ENCODE data around the gene PDE2A. TPM values are rescaled to one million over a fixed set of nuclear protein-coding genes. Genes with fewer than 3 reads are reported as not detected.

The PDE2A gene
- total RNA-seq (2022; extraction: Qiagen RNA extraction; ENCODE audit: low read depth) = 1.4 to 2.2 TPM (median 1.6 TPM) in 5 replicates

DNA sequence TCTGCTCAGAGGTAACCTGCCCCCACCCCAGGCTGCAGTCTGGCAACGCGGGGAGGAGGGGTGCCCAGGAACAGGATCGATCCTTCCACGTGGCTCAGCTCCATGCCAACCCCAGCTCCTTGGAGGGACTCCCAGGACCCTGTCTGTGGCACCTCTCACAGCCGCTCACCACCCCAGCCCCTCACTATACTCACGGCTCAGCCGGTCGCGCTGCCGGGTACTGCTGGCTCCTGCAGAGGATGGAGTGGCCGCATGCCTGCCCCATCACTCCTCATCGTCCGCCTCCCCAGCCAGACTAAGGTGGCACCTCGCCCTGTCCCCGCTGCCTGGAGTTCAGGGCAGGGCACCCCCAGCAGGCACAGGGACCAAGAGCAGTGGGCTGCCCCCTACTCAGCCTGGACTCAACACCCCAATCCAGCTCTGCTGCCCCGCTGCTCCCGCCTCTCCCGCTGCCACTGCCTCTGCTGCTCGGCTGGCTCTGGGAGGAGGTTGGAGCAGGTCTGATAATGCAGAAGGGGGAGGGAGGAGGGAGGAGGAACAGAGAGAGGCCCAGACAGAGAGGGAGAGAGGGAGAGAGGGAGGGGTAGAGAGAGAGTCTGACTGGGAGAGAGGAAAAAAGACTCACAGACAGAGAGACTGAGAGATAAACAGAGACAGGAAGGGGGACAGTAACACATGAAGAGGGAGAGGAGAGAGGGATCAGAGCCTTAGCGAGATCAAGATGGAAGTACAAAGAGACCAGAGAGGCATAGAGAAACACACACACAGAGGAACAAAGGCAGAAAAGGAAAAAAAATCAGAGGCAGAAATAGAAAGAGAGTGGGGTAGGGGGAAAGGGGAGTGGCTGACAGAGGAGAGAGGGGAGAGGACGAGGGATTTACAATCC lies at the start of gene PDE2A:
TSS of gene PDE2A (minus strand) at position 480 of the 886 bp plus-strand sequence. CDS start at position 265, 215 bp downstream.

Other genes starting within 250 kb of the PDE2A start
- 12.8 to 19.2 TPM (median 17.5 TPM) in 5 replicates for gene CLPB, start 239.9 kb downstream of the PDE2A start, total RNA-seq (2022; extraction: Qiagen RNA extraction; ENCODE audit: low read depth)
- 24.2 to 33.0 TPM (median 28.8 TPM) in 5 replicates for gene ARAP1, start 78.0 kb upstream of the PDE2A start, total RNA-seq (2022; extraction: Qiagen RNA extraction; ENCODE audit: low read depth)
- 16.8 to 20.3 TPM (median 18.3 TPM) in 5 replicates for gene STARD10, start 119.6 kb upstream of the PDE2A start, total RNA-seq (2022; extraction: Qiagen RNA extraction; ENCODE audit: low read depth)
- gene ATG16L2, start 140.0 kb upstream of the PDE2A start, total RNA-seq (2022; extraction: Qiagen RNA extraction; ENCODE audit: low read depth) = 2.4 to 4.5 TPM (median 4.2 TPM) in 5 replicates

Data from A549 treated with DMSO at 1 μM for 4 hours (cell line).